WTC11 (cell line): ENCODE measurements around the gene SBNO1. TPM values are rescaled to one million over a fixed set of nuclear protein-coding genes. Genes with fewer than 3 reads are reported as not detected.

Experiments
- ATAC-seq: fragments of 200-7000 bp; cut with Tn5 transposase; 2 replicates; pipeline ENCODE4 v1.10.0; 2021; ENCODE audit warnings: mild to moderate bottlenecking, moderate library complexity
- CTCF ChIA-PET: fragments of 300-600 bp; sonication (Branson Sonifier 250); formaldehyde crosslinking; loops from one replicate; lab custom pipeline; 2021; ENCODE audit warnings: antibody characterized with exemption; lab: Charles Lee
- POLR2A ChIA-PET: fragments of 350-600 bp; sonication (Branson Sonifier 250); formaldehyde crosslinking; loops from one replicate; lab custom pipeline; 2021; ENCODE audit warnings: antibody characterized with exemption; lab: Charles Lee
- DNase-seq: peaks from one replicate; pipeline ENCODE4 v3.0.0; 2021; ENCODE audit warnings: low spot score
- H3K27ac Mint-ChIP-seq: 2 replicates; pipeline ENCODE4 v1.8.0; 2021; ENCODE audit warnings: mixed read lengths
- H3K27me3 Mint-ChIP-seq: 2 replicates; pipeline ENCODE4 v1.8.0; 2021; ENCODE audit warnings: low read depth, mild to moderate bottlenecking, moderate library complexity, mixed read lengths
- H3K36me3 Mint-ChIP-seq: 2 replicates; pipeline ENCODE4 v1.8.0; 2021; ENCODE audit warnings: mixed read lengths
- H3K4me1 Mint-ChIP-seq: 2 replicates; pipeline ENCODE4 v1.8.0; 2022; ENCODE audit warnings: mixed read lengths
- H3K4me3 Mint-ChIP-seq: 2 replicates; pipeline ENCODE4 v1.8.0; 2021; ENCODE audit warnings: mild to moderate bottlenecking, moderate library complexity, mixed read lengths
- H3K9me3 Mint-ChIP-seq: 2 replicates; pipeline ENCODE4 v1.8.0; 2021; ENCODE audit warnings: mixed read lengths
- AR ChIP-seq: fragments of 250-450 bp; sonication (Bioruptor Pico); IDR thresholded peaks from 2 replicates; pipeline ENCODE4 v1.9.0; 2021; ENCODE audit warnings: mild to moderate bottlenecking
- ATF3 ChIP-seq: sonication (generic); formaldehyde crosslinking; conservative IDR thresholded peaks from 2 replicates; pipeline ENCODE4 v1.8.1; 2022; ENCODE audit warnings: mild to moderate bottlenecking, missing genetic modification reagents
- CDX4 ChIP-seq: fragments of 250-450 bp; sonication (Bioruptor Pico); IDR thresholded peaks from 2 replicates; pipeline ENCODE4 v1.9.0; 2021; ENCODE audit warnings: moderate library complexity, mild to moderate bottlenecking, inconsistent platforms, borderline replicate concordance
- CREM ChIP-seq: sonication (generic); formaldehyde crosslinking; IDR thresholded peaks from 2 replicates; pipeline ENCODE4 v1.8.1; 2022; ENCODE audit warnings: mild to moderate bottlenecking, missing genetic modification reagents, moderate library complexity
- CTCF ChIP-seq: fragments of 200-600 bp; IDR thresholded peaks from 2 replicates; pipeline ENCODE4 v1.8.0; 2022; ENCODE audit warnings: antibody characterized with exemption
- E2F1 ChIP-seq: sonication (generic); formaldehyde crosslinking; IDR thresholded peaks from 2 replicates; pipeline ENCODE4 v1.8.0; 2022; ENCODE audit warnings: mild to moderate bottlenecking, missing genetic modification reagents
- E2F4 ChIP-seq: sonication (generic); formaldehyde crosslinking; IDR thresholded peaks from 2 replicates; pipeline ENCODE4 v1.8.1; 2022; ENCODE audit warnings: low read depth, mild to moderate bottlenecking, moderate library complexity, missing genetic modification reagents, borderline replicate concordance
- ESRRA ChIP-seq: sonication (generic); formaldehyde crosslinking; IDR thresholded peaks from 2 replicates; pipeline ENCODE4 v1.8.1; 2022; ENCODE audit warnings: mild to moderate bottlenecking, missing genetic modification reagents, borderline replicate concordance
- ETV6 ChIP-seq: sonication (generic); formaldehyde crosslinking; IDR thresholded peaks from 2 replicates; pipeline ENCODE4 v1.8.1; 2022; ENCODE audit warnings: mild to moderate bottlenecking, missing genetic modification reagents
- GRHL2 ChIP-seq: fragments of 250-450 bp; sonication (Bioruptor Pico); IDR thresholded peaks from 2 replicates; pipeline ENCODE4 v1.8.0; 2022; ENCODE audit warnings: mild to moderate bottlenecking, moderate library complexity; ENCODE audit not compliant: insufficient replicate concordance, severe bottlenecking
- NFATC4 ChIP-seq: fragments of 250-450 bp; sonication (Bioruptor Pico); IDR thresholded peaks from 2 replicates; pipeline ENCODE4 v1.9.0; 2021; ENCODE audit warnings: mild to moderate bottlenecking
- PREB ChIP-seq: sonication (generic); formaldehyde crosslinking; IDR thresholded peaks from 2 replicates; pipeline ENCODE4 v1.8.1; 2022; ENCODE audit warnings: mild to moderate bottlenecking, missing genetic modification reagents, moderate library complexity, borderline replicate concordance
- RORB ChIP-seq: fragments of 250-450 bp; sonication (Bioruptor Pico); IDR thresholded peaks from 2 replicates; pipeline ENCODE4 v1.9.0; 2021; ENCODE audit warnings: mild to moderate bottlenecking
- SMAD3 ChIP-seq: sonication (generic); formaldehyde crosslinking; IDR thresholded peaks from 2 replicates; pipeline ENCODE4 v1.8.0; 2022; ENCODE audit warnings: missing genetic modification reagents, mild to moderate bottlenecking, borderline replicate concordance
- TCF7 ChIP-seq: sonication (generic); formaldehyde crosslinking; IDR thresholded peaks from 2 replicates; pipeline ENCODE4 v1.8.0; 2022; ENCODE audit warnings: mild to moderate bottlenecking, low read depth, missing genetic modification reagents, moderate library complexity
- TEAD1 ChIP-seq: sonication (generic); formaldehyde crosslinking; IDR thresholded peaks from 2 replicates; pipeline ENCODE4 v1.8.0; 2022; ENCODE audit warnings: mild to moderate bottlenecking, missing genetic modification reagents
- ZNF138 ChIP-seq: sonication (generic); formaldehyde crosslinking; conservative IDR thresholded peaks from 2 replicates; pipeline ENCODE4 v1.8.1; 2022; ENCODE audit warnings: mild to moderate bottlenecking, moderate library complexity, missing genetic modification reagents
- ZNF219 ChIP-seq: sonication (generic); formaldehyde crosslinking; IDR thresholded peaks from 2 replicates; pipeline ENCODE4 v1.8.0; 2023; ENCODE audit warnings: missing genetic modification reagents, mild to moderate bottlenecking, borderline replicate concordance
- ZNF232 ChIP-seq: sonication (generic); formaldehyde crosslinking; IDR thresholded peaks from 2 replicates; pipeline ENCODE4 v1.8.0; 2022; ENCODE audit warnings: mild to moderate bottlenecking, missing genetic modification reagents
- ZNF281 ChIP-seq: sonication (generic); formaldehyde crosslinking; IDR thresholded peaks from 2 replicates; pipeline ENCODE4 v1.8.0; 2023; ENCODE audit warnings: mild to moderate bottlenecking, missing genetic modification reagents
- total RNA-seq: library from RNA; stranded (reverse); gene quantifications from 3 replicates; pipeline ENCODE4 v1.2.3, GENCODE V29; 2021

The SBNO1 gene
- total RNA-seq, 1 experiment from 2014 or later = 52.2 TPM

GRCh38 chr12:123397400-123397799, 32.8 kb upstream of the SBNO1 start:
- H3K27ac Mint-ChIP-seq = no peak overlapping the region
- POLR2A ChIA-PET = no interaction called here
- peaks cover 43% of the 10 kb centered on the region for H3K27me3 Mint-ChIP-seq
- no peaks in the 10 kb centered on the region for H3K9me3 Mint-ChIP-seq
- ATAC-seq = no peak
- peaks cover 5% of the 10 kb centered on the region for H3K4me1 Mint-ChIP-seq
- no peak for TF ChIP-seq TEAD1 (CRISPR knock-in tag)
- no peak for TF ChIP-seq NFATC4 (CRISPR knock-in tag)
- no peak for TF ChIP-seq GRHL2
- TF ChIP-seq ZNF219 = no peak
- no peak for TF ChIP-seq E2F1 (CRISPR knock-in tag)
- TF ChIP-seq CTCF = no peak
- TF ChIP-seq CREM (CRISPR knock-in tag) = no peak
- TF ChIP-seq ETV6 (CRISPR knock-in tag) = no peak
- no peak for TF ChIP-seq SMAD3 (CRISPR knock-in tag)
- TF ChIP-seq ZNF281 (CRISPR knock-in tag) = no peak
- no peak for TF ChIP-seq PREB (CRISPR knock-in tag)
- no peak for TF ChIP-seq CDX4 (CRISPR knock-in tag)
- TF ChIP-seq, all 79 proteins: peak for 0
- DNase-seq = no peak
- CTCF ChIA-PET = no interaction called here
- Mint-ChIP-seq H3K4me3 (no peak overlapping the region), H3K36me3 (peaks cover 41% of the 10 kb centered on the region)

- DNase-seq (no peak), ATAC-seq (no peak)
- ChIA-PET CTCF (no interaction called here), POLR2A (interaction anchor here (0.6 kb wide), 1 partner anchor 243 kb away, joined by 4 read pairs; no protein-coding TSS in a partner anchor)
- Mint-ChIP-seq H3K36me3 (peaks cover 37% of the 10 kb centered on the region), H3K4me1 (peaks cover 2% of the 10 kb centered on the region; the same call in 1 of the 2 replicates), H3K9me3 (no peaks in the 10 kb centered on the region), H3K4me3 (no peak overlapping the region), H3K27ac (no peak overlapping the region), H3K27me3 (peaks cover 38% of the 10 kb centered on the region)
- TF ChIP-seq ZNF219 (no peak), ESRRA (CRISPR knock-in tag) (no peak), E2F4 (no peak), ATF3 (CRISPR knock-in tag) (no peak), RORB (CRISPR knock-in tag) (no peak), ZNF232 (CRISPR knock-in tag) (no peak), ZNF138 (CRISPR knock-in tag) (no peak), TCF7 (no peak), GRHL2 (no peak), PREB (CRISPR knock-in tag) (no peak), AR (no peak)
These were observed 32.3 kb upstream of the SBNO1 start for GRCh38 chr12:123396954-123397353.
